ENCODE data around the gene PI16. TPM values are rescaled to one million over a fixed set of nuclear protein-coding genes. Genes with fewer than 3 reads are reported as not detected.

The PI16 gene
- polyA plus RNA-seq, 1 donor from 2014 or later = not detected

DNA sequence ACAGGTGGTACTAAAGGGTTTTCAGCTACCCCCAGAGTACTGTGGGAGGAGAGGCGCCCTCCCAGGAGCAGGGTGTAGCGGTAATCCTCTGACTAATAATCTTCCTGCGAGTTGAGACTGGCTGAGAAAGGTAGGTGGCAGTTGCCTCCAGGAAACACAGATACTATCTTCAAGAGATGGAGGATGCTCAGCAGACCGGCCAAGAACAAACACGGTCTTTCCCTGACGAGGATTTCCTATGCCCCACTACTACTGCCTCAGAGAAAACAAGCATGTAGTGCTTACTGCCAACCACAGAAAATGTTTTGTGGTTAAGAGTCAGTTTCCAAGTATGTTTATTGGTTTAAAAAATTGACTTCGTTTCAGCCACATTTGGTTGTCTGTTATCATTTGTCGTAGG is 42.0 kb upstream of the PI16 start:
- Histone ChIP-seq H4K20me1 (ENCODE audit: insufficient read depth) (no peaks in the 10 kb centered on the region), H3K36me3 (ENCODE audit: insufficient read depth, low read length) (no peaks in the 10 kb centered on the region), H3K4me3 (ENCODE audit: low read length) (no peak overlapping the region), H3K27me3 (ENCODE audit: insufficient read depth, low read depth, low read length) (no peaks in the 10 kb centered on the region), H3K79me2 (replicated peaks; ENCODE audit: insufficient read depth, low read length) (no peaks in the 10 kb centered on the region), H3K9me2 (ENCODE audit: insufficient read depth, low read length) (no peaks in the 10 kb centered on the region), H2AFZ (ENCODE audit: low read depth, low read length) (no peak overlapping the region), H3K27ac (ENCODE audit: low read length) (no peak overlapping the region), H3F3A (ENCODE audit: insufficient read depth, low read length, poor library complexity, severe bottlenecking) (no peaks in the 10 kb centered on the region), H3K4me2 (ENCODE audit: low read length) (no peak overlapping the region), H3K9me3 (ENCODE audit: low read length) (no peaks in the 10 kb centered on the region), H3K9ac (ENCODE audit: low read length) (no peak overlapping the region)
- TF ChIP-seq RAD21 (conservative IDR thresholded peaks at IDR 0.05) = no peak
- TF ChIP-seq EZH2 (IDR thresholded peaks at IDR 0.05; ENCODE audit: borderline replicate concordance, insufficient read depth, low read length, poor library complexity, severe bottlenecking) = no peak
- no peak for TF ChIP-seq TAF1 (IDR thresholded peaks at IDR 0.05; ENCODE audit: low read depth)
- TF ChIP-seq POLR2AphosphoS5 (IDR thresholded peaks at IDR 0.05) = no peak
- TF ChIP-seq, protein P1, sequence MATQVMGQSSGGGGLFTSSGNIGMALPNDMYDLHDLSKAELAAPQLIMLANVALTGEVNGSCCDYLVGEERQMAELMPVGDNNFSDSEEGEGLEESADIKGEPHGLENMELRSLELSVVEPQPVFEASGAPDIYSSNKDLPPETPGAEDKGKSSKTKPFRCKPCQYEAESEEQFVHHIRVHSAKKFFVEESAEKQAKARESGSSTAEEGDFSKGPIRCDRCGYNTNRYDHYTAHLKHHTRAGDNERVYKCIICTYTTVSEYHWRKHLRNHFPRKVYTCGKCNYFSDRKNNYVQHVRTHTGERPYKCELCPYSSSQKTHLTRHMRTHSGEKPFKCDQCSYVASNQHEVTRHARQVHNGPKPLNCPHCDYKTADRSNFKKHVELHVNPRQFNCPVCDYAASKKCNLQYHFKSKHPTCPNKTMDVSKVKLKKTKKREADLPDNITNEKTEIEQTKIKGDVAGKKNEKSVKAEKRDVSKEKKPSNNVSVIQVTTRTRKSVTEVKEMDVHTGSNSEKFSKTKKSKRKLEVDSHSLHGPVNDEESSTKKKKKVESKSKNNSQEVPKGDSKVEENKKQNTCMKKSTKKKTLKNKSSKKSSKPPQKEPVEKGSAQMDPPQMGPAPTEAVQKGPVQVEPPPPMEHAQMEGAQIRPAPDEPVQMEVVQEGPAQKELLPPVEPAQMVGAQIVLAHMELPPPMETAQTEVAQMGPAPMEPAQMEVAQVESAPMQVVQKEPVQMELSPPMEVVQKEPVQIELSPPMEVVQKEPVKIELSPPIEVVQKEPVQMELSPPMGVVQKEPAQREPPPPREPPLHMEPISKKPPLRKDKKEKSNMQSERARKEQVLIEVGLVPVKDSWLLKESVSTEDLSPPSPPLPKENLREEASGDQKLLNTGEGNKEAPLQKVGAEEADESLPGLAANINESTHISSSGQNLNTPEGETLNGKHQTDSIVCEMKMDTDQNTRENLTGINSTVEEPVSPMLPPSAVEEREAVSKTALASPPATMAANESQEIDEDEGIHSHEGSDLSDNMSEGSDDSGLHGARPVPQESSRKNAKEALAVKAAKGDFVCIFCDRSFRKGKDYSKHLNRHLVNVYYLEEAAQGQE (IDR thresholded peaks at IDR 0.05; ENCODE audit: borderline replicate concordance) = no peak
- no peak for TF ChIP-seq EP300 (conservative IDR thresholded peaks at IDR 0.05; ENCODE audit: poor library complexity, severe bottlenecking)
- TF ChIP-seq MXI1 (conservative IDR thresholded peaks at IDR 0.05; ENCODE audit: poor library complexity, severe bottlenecking) = no peak
- TF ChIP-seq, protein P2, sequence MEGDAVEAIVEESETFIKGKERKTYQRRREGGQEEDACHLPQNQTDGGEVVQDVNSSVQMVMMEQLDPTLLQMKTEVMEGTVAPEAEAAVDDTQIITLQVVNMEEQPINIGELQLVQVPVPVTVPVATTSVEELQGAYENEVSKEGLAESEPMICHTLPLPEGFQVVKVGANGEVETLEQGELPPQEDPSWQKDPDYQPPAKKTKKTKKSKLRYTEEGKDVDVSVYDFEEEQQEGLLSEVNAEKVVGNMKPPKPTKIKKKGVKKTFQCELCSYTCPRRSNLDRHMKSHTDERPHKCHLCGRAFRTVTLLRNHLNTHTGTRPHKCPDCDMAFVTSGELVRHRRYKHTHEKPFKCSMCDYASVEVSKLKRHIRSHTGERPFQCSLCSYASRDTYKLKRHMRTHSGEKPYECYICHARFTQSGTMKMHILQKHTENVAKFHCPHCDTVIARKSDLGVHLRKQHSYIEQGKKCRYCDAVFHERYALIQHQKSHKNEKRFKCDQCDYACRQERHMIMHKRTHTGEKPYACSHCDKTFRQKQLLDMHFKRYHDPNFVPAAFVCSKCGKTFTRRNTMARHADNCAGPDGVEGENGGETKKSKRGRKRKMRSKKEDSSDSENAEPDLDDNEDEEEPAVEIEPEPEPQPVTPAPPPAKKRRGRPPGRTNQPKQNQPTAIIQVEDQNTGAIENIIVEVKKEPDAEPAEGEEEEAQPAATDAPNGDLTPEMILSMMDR (IDR thresholded peaks at IDR 0.05; ENCODE audit: poor library complexity, severe bottlenecking) = no peak
- TF ChIP-seq SMC3 (conservative IDR thresholded peaks at IDR 0.05; ENCODE audit: poor library complexity) = no peak

DNA sequence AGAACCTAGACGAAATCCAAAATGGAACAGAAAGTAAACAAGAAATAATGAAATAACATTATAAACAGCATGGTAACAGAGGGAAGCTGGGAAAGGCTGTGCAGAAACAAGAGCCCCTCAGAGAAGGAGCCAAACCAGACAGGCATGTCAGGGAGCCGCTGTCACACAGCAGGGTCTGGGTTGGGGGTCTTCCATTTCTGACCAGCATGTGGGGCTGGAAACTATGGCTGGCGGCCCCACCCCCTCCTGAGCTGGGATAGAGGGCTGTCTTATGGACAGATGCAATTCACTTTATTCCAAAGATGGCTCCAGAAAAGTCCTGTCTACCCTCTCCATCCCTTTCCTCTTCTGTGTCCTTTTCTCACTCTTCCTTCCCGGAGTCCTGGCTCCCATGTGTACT is 41.5 kb upstream of the PI16 start:
- Histone ChIP-seq H3K4me3 (ENCODE audit: low read length) (no peak overlapping the region), H4K20me1 (ENCODE audit: insufficient read depth) (no peaks in the 10 kb centered on the region), H3K27ac (ENCODE audit: low read length) (no peak overlapping the region), H3K9ac (ENCODE audit: low read length) (no peak overlapping the region), H3K79me2 (replicated peaks; ENCODE audit: insufficient read depth, low read length) (no peaks in the 10 kb centered on the region), H3K9me3 (ENCODE audit: low read length) (no peaks in the 10 kb centered on the region), H3K36me3 (ENCODE audit: insufficient read depth, low read length) (no peaks in the 10 kb centered on the region), H2AFZ (ENCODE audit: low read depth, low read length) (no peak overlapping the region), H3K4me2 (ENCODE audit: low read length) (no peak overlapping the region), H3K9me2 (ENCODE audit: insufficient read depth, low read length) (no peaks in the 10 kb centered on the region), H3K27me3 (ENCODE audit: insufficient read depth, low read depth, low read length) (no peaks in the 10 kb centered on the region), H3F3A (ENCODE audit: insufficient read depth, low read length, poor library complexity, severe bottlenecking) (no peaks in the 10 kb centered on the region)
- TF ChIP-seq RAD21 (conservative IDR thresholded peaks at IDR 0.05) (no peak), TAF1 (IDR thresholded peaks at IDR 0.05; ENCODE audit: low read depth) (no peak), EP300 (conservative IDR thresholded peaks at IDR 0.05; ENCODE audit: poor library complexity, severe bottlenecking) (no peak), EZH2 (IDR thresholded peaks at IDR 0.05; ENCODE audit: borderline replicate concordance, insufficient read depth, low read length, poor library complexity, severe bottlenecking) (no peak), POLR2AphosphoS5 (IDR thresholded peaks at IDR 0.05) (no peak), MXI1 (conservative IDR thresholded peaks at IDR 0.05; ENCODE audit: poor library complexity, severe bottlenecking) (no peak), SMC3 (conservative IDR thresholded peaks at IDR 0.05; ENCODE audit: poor library complexity) (no peak)
- TF ChIP-seq, protein P1 (IDR thresholded peaks at IDR 0.05; ENCODE audit: borderline replicate concordance) = no peak
- TF ChIP-seq, protein P2 (IDR thresholded peaks at IDR 0.05; ENCODE audit: poor library complexity, severe bottlenecking) = no peak

Measured in neural cell (in vitro differentiated cells).